ACC112 (cell line): ENCODE results near the gene HOXB3.
"Not testable (repeated sequence)": the region's sequence is repeated elsewhere in the genome, so short reads cannot be mapped to it uniquely, and the experiment has no call there.

ENCODE experiments used
- H2AFZ ChIP-seq: fragments of 200-600 bp; sonication (generic); one replicate; pipeline ENCODE4 v1.6.0; 2017; ENCODE audit warnings: antibody characterized with exemption, low read length; ENCODE audit not compliant: unreplicated experiment
- H3K27ac ChIP-seq: fragments of 200-600 bp; sonication (generic); 2 replicates; pipeline ENCODE4 v1.5.1; 2014; ENCODE audit warnings: low read depth, mild to moderate bottlenecking, antibody characterized with exemption, low read length, moderate library complexity
- H3K27me3 ChIP-seq: fragments of 200-600 bp; sonication (generic); 2 replicates; pipeline ENCODE4 v1.6.1; 2014; ENCODE audit warnings: mild to moderate bottlenecking, antibody characterized with exemption, low read length, moderate library complexity, mixed read lengths; ENCODE audit not compliant: insufficient read depth
- H3K36me3 ChIP-seq: fragments of 200-600 bp; sonication (generic); 2 replicates; pipeline ENCODE4 v1.6.1; 2016; ENCODE audit warnings: mild to moderate bottlenecking, antibody characterized with exemption, low read length, moderate library complexity, mixed read lengths; ENCODE audit not compliant: insufficient read depth
- H3K4me1 ChIP-seq: fragments of 200-600 bp; sonication (generic); one replicate; pipeline ENCODE4 v1.6.1; 2016; ENCODE audit warnings: low read length, mixed read lengths; ENCODE audit not compliant: insufficient read depth, unreplicated experiment, control insufficient read depth
- H3K4me3 ChIP-seq: fragments of 200-600 bp; sonication (generic); 2 replicates; pipeline ENCODE4 v1.5.1; 2014; ENCODE audit warnings: mild to moderate bottlenecking, low read depth, low read length
- H3K79me2 ChIP-seq: fragments of 200-600 bp; sonication (generic); one replicate; pipeline ENCODE4 v1.6.0; 2016; ENCODE audit warnings: low read length; ENCODE audit not compliant: control insufficient read depth, unreplicated experiment, insufficient read depth

The HOXB3 gene

DNA sequence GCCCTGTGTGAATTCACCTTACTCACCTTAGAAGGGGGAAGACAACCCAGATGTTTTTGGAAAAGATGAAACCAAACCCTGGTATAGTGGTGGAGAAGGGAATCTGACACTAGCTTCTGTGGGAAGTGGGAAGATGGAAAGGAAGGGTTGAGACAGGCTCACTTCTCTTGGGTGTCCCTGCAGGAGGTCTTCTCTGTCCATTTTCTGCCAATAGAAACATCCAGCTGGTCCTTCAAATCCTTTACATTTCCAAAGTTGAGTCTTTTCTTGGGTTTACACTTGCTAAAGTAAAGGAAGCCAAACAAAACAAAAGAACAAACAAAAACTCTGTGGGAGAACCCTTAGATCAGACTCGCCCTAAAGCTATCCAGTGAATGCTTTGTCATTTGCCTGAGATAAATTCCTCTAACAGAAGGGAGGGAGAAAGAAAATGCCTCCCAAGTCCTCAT lies 69.4 kb downstream of the HOXB3 start:
- no peak overlapping the region for H2AFZ ChIP-seq
- H3K79me2 ChIP-seq: no peaks in the 10 kb centered on the region
- H3K36me3 ChIP-seq: no peaks in the 10 kb centered on the region
- H3K4me3 ChIP-seq: no peak overlapping the region
- H3K27me3 ChIP-seq: peaks cover 84% of the 10 kb centered on the region
- H3K27ac ChIP-seq: no peak overlapping the region
- H3K4me1 ChIP-seq: no peaks in the 10 kb centered on the region

DNA sequence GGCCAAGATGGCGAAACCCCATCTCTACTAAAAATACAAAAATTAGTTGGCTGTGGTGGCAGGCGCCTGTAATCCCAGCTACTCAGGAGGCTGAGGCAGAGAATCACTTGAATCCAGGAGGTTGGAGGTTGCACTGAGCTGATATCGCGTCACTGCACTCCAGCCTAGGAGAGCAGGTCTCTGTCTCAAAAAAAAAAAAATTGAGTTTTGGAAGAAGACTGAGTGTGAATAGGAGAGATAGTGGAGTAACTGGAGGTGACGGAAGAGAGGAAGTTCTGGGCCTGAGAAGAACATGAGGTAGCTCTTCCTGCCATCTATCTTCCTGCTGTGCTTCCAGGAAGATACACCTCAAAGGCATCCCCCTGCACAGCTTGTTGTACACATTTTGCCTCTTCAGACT lies 70.6 kb downstream of the HOXB3 start:
- Histone ChIP-seq H3K27ac (no peak overlapping the region), H3K4me1 (no peaks in the 10 kb centered on the region), H3K4me3 (no peak overlapping the region), H3K79me2 (no peaks in the 10 kb centered on the region), H2AFZ (no peak overlapping the region), H3K36me3 (no peaks in the 10 kb centered on the region), H3K27me3 (peaks cover 84% of the 10 kb centered on the region)

DNA sequence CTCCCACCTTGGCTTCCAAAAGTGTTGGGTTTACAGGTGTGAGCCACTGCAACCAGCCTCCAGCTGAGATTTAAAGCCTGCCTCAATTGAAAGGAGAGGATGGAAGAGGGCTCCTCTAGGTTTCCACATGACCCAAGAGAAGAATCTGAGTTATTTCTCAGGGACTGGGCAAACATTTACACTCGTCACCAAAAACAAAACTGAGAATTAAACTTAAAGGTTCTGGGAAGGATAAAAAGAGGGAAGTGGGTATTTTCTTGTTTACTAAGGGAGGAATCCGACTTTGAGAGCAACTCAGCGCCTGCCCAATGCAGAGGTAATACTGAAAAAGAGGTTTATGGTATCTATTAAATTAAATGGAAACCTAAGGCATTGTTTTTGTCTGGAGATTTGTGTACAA lies 72.6 kb downstream of the HOXB3 start:
- H3K36me3 ChIP-seq: no peaks in the 10 kb centered on the region
- H3K4me3 ChIP-seq: no peak overlapping the region
- H3K79me2 ChIP-seq: no peaks in the 10 kb centered on the region
- peaks cover 83% of the 10 kb centered on the region for H3K27me3 ChIP-seq
- no peaks in the 10 kb centered on the region for H3K4me1 ChIP-seq
- H2AFZ ChIP-seq: no peak overlapping the region
- no peak overlapping the region for H3K27ac ChIP-seq

DNA sequence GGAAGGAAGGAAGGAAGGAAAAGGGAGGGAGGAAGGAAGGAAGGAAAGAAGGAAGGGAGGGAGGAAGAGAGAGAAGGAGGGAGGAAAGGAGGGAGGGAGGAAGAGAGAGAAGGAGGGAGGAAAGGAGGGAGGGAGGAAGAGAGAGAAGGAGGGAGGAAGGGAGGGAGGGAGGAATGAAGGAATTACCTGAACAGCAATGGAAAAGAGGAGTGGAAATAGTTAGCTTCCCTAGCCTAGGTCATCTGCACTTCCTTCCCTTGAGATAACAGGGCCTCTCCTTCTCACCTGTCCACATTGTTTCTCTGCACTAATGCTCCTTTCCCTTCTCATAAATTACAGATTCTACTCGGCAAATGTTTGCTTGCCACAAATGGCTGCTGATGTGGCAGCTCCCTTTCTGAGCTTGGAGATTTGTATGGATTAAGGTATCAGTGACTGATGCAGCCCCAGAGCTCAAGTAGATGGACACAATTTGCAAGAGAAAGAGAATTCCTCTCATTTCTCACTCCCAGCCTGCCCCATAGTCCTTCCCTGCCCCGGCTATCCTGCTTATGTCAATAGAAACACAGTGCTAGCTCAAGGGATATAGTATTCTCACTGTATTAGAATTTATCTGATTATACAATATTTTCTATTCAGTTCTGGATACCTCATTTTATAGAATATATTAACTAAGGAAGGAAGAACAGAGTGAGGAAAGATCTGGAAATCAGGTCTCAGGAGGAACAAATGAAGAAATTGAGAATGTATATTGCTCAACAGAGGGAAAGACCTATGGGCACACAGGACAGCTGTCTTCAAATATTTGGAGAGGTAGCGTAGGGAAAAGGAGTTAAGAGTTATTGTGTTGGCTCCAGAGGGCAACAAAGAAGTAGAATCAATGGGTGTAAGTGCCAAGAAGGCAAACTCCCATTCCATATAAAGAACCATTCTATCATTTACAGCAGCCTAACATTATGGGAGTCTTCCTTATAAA lies 73.8 kb downstream of the HOXB3 start:
- H2AFZ ChIP-seq: no peak overlapping the region
- H3K4me3 ChIP-seq: no peak overlapping the region
- peaks cover 77% of the 10 kb centered on the region for H3K27me3 ChIP-seq
- H3K79me2 ChIP-seq: no peaks in the 10 kb centered on the region
- H3K36me3 ChIP-seq: no peaks in the 10 kb centered on the region
- no peaks in the 10 kb centered on the region for H3K4me1 ChIP-seq
- no peak overlapping the region for H3K27ac ChIP-seq

DNA sequence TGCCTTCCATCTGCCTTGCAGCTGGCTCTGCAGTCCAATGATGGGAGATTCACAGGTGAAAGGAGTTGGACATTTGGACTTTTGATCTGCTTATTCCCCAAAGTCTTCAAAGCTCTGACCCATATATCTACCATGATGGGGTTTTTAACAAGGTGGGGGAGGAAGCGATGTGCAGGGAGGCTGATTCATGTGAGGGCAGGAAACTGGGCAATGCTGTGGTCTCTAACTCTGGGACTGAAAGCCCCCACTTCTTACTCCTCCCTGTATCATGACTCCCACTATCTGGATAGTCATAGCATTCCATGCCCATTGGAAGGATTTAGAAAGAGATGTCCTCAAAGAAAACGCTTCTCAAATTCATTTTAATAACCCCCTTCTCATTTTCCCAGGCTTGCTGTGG lies 75.6 kb downstream of the HOXB3 start:
- Histone ChIP-seq H3K79me2 (no peaks in the 10 kb centered on the region), H2AFZ (no peak overlapping the region), H3K4me3 (no peak overlapping the region), H3K27me3 (peaks cover 64% of the 10 kb centered on the region), H3K36me3 (no peaks in the 10 kb centered on the region), H3K4me1 (no peaks in the 10 kb centered on the region), H3K27ac (no peak overlapping the region)

DNA sequence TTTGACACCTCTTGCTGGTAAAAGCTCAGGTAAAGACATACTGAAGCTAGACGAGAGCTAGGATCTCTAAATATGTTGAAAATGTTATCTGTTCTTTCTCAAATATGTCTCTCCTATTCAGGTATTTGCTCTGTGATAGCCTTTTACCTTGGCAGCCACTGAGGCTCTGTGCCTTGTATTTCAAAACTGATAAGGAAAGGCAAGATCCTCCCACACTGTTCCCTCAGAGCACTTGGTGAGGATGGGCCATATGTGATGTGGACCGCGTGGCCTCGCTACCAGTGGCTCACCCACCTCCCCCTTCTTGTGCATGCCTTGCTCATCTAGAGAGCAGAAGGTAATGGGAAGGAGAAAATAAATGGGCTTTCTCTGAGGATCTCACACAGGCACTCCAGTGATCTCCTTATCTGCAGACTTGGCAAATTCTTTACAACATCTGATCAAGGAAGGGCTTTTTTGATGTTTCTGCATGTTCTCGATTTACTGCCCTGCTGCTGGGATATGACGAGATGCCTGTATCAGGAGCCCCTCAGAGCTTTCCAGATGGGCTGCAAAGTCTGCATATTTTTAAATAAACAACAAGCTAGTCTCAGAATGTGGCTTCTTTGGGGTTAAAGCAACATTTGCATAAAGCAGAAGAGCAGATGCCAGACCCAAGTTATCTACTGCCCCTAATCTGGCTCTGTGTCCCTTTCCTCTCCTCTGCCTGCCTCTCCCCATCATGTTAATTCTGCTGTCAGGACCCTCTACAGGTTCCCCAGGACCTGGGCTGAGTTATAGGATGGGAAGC lies 76.2 kb downstream of the HOXB3 start:
- Histone ChIP-seq H3K79me2 (no peaks in the 10 kb centered on the region), H2AFZ (no peak overlapping the region), H3K4me1 (no peaks in the 10 kb centered on the region), H3K4me3 (no peak overlapping the region), H3K36me3 (no peaks in the 10 kb centered on the region), H3K27ac (no peak overlapping the region), H3K27me3 (peaks cover 62% of the 10 kb centered on the region)

DNA sequence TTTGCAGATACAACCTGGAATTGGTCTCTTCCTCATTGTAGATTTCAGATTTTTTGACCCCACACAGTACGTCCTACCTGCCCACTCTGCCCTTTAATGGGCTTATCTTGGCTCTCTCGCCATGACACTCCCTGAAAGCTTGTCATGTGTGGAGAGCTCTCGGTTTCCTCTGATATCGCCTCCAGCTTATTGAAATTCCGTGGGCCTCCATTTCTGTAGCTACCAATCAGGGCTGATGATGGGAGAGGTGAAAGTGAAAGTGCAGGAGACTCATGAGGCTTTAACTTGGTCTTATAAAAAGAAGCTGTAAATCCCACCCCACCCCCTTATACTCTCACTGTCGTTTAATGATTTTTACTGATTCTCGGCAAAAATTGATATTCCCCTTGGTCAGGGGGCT lies 76.9 kb downstream of the HOXB3 start:
- H3K27ac ChIP-seq: no peak overlapping the region
- H3K4me3 ChIP-seq: no peak overlapping the region
- H3K4me1 ChIP-seq: no peaks in the 10 kb centered on the region
- H3K36me3 ChIP-seq: no peaks in the 10 kb centered on the region
- no peak overlapping the region for H2AFZ ChIP-seq
- H3K27me3 ChIP-seq: peaks cover 62% of the 10 kb centered on the region
- H3K79me2 ChIP-seq: no peaks in the 10 kb centered on the region

DNA sequence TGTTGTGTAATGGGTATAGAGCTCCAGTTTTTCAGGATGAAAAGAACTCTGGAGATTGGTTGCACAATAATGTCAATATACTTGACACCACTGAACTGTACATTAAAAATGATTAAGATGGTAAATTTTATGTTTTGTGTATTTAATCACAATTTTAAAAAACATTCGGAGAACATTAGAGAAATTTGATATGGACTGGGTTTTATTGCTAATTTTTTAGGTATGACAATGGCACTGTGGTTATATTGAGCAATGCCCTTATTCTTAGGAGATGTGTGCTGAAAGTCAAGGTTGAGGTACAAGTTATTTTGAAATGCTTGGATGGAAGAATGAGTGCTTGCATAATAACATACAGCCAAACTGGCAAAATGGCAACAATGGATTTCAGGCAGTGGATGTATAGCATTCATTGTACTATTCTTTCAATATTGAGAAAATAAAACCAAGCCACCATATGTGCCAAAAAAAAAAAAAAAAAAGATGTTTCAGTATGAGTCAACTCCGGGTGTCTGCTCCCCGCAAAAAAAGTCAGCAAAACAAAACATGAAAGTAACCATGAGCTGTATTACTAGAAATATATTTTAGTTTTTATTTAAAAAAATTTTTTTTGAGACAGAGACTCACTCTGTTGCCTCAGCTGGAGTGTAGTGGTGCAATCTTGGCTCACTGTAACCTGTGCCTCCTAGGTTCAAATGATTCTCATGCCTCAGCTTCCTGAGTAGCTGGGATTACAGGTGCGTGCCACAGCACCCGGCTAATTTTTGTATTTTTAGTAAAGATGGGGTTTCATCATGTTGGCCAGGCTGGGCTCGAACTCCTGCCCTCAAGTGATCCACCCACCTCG lies 79.1 kb downstream of the HOXB3 start:
- no peak overlapping the region for H2AFZ ChIP-seq
- no peaks in the 10 kb centered on the region for H3K4me1 ChIP-seq
- peaks cover 43% of the 10 kb centered on the region for H3K27me3 ChIP-seq
- H3K27ac ChIP-seq: no peak overlapping the region
- no peaks in the 10 kb centered on the region for H3K36me3 ChIP-seq
- no peaks in the 10 kb centered on the region for H3K79me2 ChIP-seq
- H3K4me3 ChIP-seq: no peak overlapping the region

DNA sequence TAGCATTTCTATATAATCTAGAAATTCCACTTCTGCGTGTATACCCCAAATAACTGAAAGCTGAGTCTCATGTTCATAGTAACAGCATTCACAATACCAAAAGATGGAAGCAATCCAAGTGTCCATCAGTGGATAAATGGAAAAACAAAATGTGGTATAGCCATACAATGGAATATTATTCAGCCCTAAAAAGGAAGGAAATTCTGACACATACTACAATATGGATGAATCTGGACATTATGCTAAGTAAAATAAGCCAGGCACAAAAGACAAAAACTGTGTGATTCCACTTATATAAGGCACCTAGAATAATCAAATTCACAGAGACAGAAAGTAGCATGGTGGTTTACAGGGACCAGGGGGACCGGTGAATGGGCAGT lies 79.7 kb downstream of the HOXB3 start:
- no peak overlapping the region for H3K27ac ChIP-seq
- no peaks in the 10 kb centered on the region for H3K4me1 ChIP-seq
- H3K36me3 ChIP-seq: no peaks in the 10 kb centered on the region
- peaks cover 37% of the 10 kb centered on the region for H3K27me3 ChIP-seq
- no peak overlapping the region for H3K4me3 ChIP-seq
- H3K79me2 ChIP-seq: no peaks in the 10 kb centered on the region
- no peak overlapping the region for H2AFZ ChIP-seq

DNA sequence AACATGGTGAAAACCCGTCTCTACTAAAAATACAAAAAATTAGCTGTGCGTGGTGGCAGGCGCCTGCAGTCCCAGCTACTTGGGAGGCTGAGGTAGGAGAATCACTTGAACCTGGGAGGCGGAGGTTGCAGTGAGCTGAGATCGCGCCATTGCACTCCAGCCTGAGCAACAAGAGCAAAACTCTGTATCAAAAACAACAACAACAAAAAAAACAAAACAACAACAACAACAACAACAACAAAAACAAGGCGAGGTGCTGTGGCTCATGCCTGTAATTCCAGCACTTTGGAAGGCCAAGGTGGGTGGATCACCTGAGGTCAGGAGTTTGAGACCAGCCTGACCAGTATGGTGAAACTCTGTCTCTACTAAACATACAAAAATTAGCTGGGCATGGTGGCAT lies 80.3 kb downstream of the HOXB3 start:
- H3K4me1 ChIP-seq: not testable (repeated sequence)

More for the DNA sequence above, 80.3 kb downstream of the HOXB3 start:
- H2AFZ ChIP-seq, H3K36me3 ChIP-seq, H3K27ac ChIP-seq, H3K79me2 ChIP-seq, H3K4me3 ChIP-seq: not testable (repeated sequence)
- peaks cover 33% of the 10 kb centered on the region for H3K27me3 ChIP-seq
